PFSK-1 (cell line): ENCODE measurements around the gene DNAJC5.

Source experiments
- FOXP2 ChIP-seq: optimal IDR thresholded peaks from 2 replicates; pipeline ENCODE3; 2011; ENCODE audit warnings: borderline replicate concordance, control low read depth, inconsistent platforms; ENCODE audit not compliant: insufficient read depth; ENCODE audit errors: extremely low read length, extremely low read depth
- POLR2AphosphoS5 ChIP-seq: IDR thresholded peaks from 2 replicates; pipeline ENCODE4 v1.6.1; 2012; ENCODE audit warnings: low read depth, mild to moderate bottlenecking, control low read depth, low read length, moderate library complexity
- REST ChIP-seq, 2 experiments: IDR thresholded peaks; 2 replicates each; pipeline versions ENCODE4 v1.6.1 to v1.8.0; 2011 to 2012; ENCODE audit warnings: low read depth in 2 of 2, low read length in 2 of 2, control low read depth in 1 of 2, inconsistent platforms in 1 of 2, mild to moderate bottlenecking in 1 of 2, moderate library complexity in 1 of 2; ENCODE audit not compliant: insufficient read depth in 1 of 2
- SIN3A ChIP-seq: IDR thresholded peaks from 2 replicates; pipeline ENCODE4 v1.6.1; 2012; ENCODE audit warnings: mild to moderate bottlenecking, low read length, moderate library complexity, borderline replicate concordance; ENCODE audit not compliant: insufficient read depth
- TAF1 ChIP-seq: IDR thresholded peaks from 2 replicates; pipeline ENCODE4 v1.6.1; 2012; ENCODE audit warnings: low read length, control low read depth, borderline replicate concordance; ENCODE audit not compliant: insufficient read depth

Gene DNAJC5

DNA sequence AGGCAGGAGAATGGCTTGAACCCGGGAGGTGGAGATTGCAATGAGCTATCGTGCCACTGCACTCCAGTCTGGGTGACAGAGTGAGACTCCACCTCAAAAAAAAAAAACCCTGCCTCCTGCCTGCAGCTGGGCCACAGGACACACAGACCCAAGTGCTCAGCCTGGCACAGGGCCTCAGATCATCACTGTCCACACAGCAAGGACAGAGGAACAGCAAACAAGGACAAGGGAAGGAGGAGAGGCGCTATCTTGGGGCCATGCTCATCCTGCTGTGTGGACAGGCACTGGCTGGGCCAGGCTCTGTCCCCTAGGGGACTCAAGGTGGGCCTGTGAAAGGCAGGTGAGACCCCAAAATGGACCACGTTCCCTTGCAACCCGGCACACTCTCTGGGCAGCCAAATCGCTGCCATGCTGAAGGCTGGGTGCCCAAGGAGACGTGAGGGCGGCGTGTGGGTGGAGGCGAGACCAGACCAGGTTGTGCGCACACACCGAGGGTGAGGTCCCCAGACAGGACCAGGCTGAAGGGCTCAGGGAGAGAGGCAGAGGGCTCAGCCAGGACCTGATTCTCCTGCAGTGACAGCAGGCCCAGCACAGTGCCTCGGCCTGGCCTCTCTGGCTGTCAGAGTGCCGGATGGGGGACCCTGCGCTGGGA, 52.2 kb downstream of the DNAJC5 start:
- TF ChIP-seq REST (IDR thresholded peaks at IDR 0.05; ENCODE audit: insufficient read depth in 1 of 2, low read depth in 2 of 2, low read length in 2 of 2) = no peak

DNA sequence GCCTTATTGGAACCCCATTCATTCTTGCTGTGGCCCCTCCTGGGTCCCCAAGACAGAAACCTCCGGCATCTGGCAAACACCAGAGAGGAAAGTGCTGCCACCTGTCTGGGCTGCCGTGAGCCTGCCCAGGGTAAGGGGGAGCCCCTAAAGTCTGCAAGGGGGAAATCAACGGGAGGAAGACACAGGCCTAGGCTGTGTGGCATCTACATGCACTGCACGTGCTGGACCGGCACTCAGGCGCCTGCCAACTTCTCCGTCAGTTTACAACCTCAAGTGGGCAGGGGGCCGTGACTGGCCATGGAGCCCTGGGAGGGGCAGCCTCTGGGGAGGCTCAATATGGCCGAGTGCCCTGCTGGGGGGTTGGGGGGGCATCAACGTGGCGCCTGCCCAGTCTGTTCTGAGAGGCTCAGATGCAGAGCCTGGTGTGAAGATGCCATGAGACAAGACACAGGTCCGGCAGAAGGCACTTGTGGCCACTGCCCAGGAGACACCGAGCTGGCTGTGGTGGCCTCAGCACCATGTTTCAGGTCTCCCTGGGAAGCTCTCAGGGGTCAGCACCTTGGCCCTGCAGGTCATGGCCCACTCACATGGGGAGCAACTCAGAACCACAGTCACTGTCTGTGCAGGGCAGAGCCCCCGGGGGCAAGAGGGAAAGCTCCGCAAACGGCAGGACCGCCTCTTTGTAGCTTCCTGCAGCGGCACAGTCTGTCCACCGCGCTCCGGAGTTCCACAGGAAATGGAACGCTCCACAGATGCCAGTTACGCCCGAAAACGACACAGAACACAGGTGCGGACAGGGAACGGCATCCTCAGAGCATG, 52.9 kb downstream of the DNAJC5 start:
- TF ChIP-seq SIN3A (no peak), POLR2AphosphoS5 (no peak), FOXP2 (no peak), REST (IDR thresholded peaks at IDR 0.05; ENCODE audit: insufficient read depth in 1 of 2, low read depth in 2 of 2, low read length in 2 of 2) (no peak), TAF1 (no peak)

- TF ChIP-seq SIN3A (no peak), TAF1 (no peak), FOXP2 (no peak), REST (IDR thresholded peaks at IDR 0.05; ENCODE audit: insufficient read depth in 1 of 2, low read depth in 2 of 2, low read length in 2 of 2) (no peak)
Measured at GRCh38 chr20:63950701-63951397, 55.9 kb downstream of the DNAJC5 start.

- TF ChIP-seq SIN3A (no peak), FOXP2 (no peak), POLR2AphosphoS5 (no peak), REST (IDR thresholded peaks at IDR 0.05; ENCODE audit: insufficient read depth in 1 of 2, low read depth in 2 of 2, low read length in 2 of 2) (no peak), TAF1 (no peak)
Measured at GRCh38 chr20:63951398-63952209, 56.7 kb downstream of the DNAJC5 start.
